ENCODE measurements around the gene ARMC6.
A peak's percentile ranks its signal among the peaks of the same experiment; 100 is the strongest.

The ARMC6 gene

GRCh38 chr19:19025861-19026260 lies 7.5 kb upstream of the ARMC6 start:
- no peak for FAIRE-seq

GRCh38 chr19:19026299-19026971 lies 7.0 kb upstream of the ARMC6 start:
- FAIRE-seq = peak; percentile 53

- FAIRE-seq = no peak
These were observed 6.2 kb upstream of the ARMC6 start for GRCh38 chr19:19027228-19027627.

GRCh38 chr19:19028526-19028925 lies 4.9 kb upstream of the ARMC6 start:
- FAIRE-seq = no peak

- no peak for FAIRE-seq
These were observed 1.5 kb upstream of the ARMC6 start for GRCh38 chr19:19031891-19032290.

- FAIRE-seq = no peak
These were observed 805 bp upstream of the ARMC6 start for GRCh38 chr19:19032420-19033175.

- no peak for FAIRE-seq
These were observed 302 bp upstream of the ARMC6 start for GRCh38 chr19:19033176-19033425.

- FAIRE-seq = no peak
These were observed 811 bp downstream of the ARMC6 start for GRCh38 chr19:19034204-19034624.

GRCh38 chr19:19039901-19040300 lies 6.5 kb downstream of the ARMC6 start:
- no peak for FAIRE-seq

- FAIRE-seq = no peak
These were observed 7.0 kb downstream of the ARMC6 start for GRCh38 chr19:19040417-19040816.

- no peak for FAIRE-seq
These were observed 9.4 kb downstream of the ARMC6 start for GRCh38 chr19:19042732-19043280.

- FAIRE-seq = no peak
These were observed 10.1 kb downstream of the ARMC6 start for GRCh38 chr19:19043481-19043880.

GRCh38 chr19:19043881-19044280 lies 10.5 kb downstream of the ARMC6 start:
- FAIRE-seq = no peak

- no peak for FAIRE-seq
These were observed 16.0 kb downstream of the ARMC6 start for GRCh38 chr19:19049406-19049805.

- no peak for FAIRE-seq
These were observed 16.7 kb downstream of the ARMC6 start for GRCh38 chr19:19050104-19050503.

GRCh38 chr19:19050731-19051130 lies 17.3 kb downstream of the ARMC6 start:
- no peak for FAIRE-seq

GRCh38 chr19:19051478-19052213 lies 18.2 kb downstream of the ARMC6 start:
- FAIRE-seq = no peak

GRCh38 chr19:19052921-19053320 lies 19.5 kb downstream of the ARMC6 start:
- no peak for FAIRE-seq

- no peak for FAIRE-seq
These were observed 20.3 kb downstream of the ARMC6 start for GRCh38 chr19:19053508-19054314.

- no peak for FAIRE-seq
These were observed 21.0 kb downstream of the ARMC6 start for GRCh38 chr19:19054315-19054938.

GRCh38 chr19:19054939-19055440 lies 21.6 kb downstream of the ARMC6 start:
- no peak for FAIRE-seq

- FAIRE-seq = no peak
These were observed 22.3 kb downstream of the ARMC6 start for GRCh38 chr19:19055701-19056100.

Measured in islet of Langerhans (tissue), 1 donor.